NCI-H82 treated with DMSO at 0.1 percent for 48 hours (cell line): ENCODE measurements around the gene ANKS1A.
"Not testable (repeated sequence)": the region's sequence is repeated elsewhere in the genome, so short reads cannot be mapped to it uniquely, and the experiment has no call there.

Source experiments
- DNase-seq: peaks from one replicate; lab custom pipeline; 2025; ENCODE audit not compliant: unreplicated experiment; lab: John Stamatoyannopoulos, UW

ANKS1A gene, protein sequence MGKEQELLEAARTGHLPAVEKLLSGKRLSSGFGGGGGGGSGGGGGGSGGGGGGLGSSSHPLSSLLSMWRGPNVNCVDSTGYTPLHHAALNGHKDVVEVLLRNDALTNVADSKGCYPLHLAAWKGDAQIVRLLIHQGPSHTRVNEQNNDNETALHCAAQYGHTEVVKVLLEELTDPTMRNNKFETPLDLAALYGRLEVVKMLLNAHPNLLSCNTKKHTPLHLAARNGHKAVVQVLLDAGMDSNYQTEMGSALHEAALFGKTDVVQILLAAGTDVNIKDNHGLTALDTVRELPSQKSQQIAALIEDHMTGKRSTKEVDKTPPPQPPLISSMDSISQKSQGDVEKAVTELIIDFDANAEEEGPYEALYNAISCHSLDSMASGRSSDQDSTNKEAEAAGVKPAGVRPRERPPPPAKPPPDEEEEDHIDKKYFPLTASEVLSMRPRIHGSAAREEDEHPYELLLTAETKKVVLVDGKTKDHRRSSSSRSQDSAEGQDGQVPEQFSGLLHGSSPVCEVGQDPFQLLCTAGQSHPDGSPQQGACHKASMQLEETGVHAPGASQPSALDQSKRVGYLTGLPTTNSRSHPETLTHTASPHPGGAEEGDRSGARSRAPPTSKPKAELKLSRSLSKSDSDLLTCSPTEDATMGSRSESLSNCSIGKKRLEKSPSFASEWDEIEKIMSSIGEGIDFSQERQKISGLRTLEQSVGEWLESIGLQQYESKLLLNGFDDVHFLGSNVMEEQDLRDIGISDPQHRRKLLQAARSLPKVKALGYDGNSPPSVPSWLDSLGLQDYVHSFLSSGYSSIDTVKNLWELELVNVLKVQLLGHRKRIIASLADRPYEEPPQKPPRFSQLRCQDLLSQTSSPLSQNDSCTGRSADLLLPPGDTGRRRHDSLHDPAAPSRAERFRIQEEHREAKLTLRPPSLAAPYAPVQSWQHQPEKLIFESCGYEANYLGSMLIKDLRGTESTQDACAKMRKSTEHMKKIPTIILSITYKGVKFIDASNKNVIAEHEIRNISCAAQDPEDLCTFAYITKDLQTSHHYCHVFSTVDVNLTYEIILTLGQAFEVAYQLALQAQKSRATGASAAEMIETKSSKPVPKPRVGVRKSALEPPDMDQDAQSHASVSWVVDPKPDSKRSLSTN

DNA sequence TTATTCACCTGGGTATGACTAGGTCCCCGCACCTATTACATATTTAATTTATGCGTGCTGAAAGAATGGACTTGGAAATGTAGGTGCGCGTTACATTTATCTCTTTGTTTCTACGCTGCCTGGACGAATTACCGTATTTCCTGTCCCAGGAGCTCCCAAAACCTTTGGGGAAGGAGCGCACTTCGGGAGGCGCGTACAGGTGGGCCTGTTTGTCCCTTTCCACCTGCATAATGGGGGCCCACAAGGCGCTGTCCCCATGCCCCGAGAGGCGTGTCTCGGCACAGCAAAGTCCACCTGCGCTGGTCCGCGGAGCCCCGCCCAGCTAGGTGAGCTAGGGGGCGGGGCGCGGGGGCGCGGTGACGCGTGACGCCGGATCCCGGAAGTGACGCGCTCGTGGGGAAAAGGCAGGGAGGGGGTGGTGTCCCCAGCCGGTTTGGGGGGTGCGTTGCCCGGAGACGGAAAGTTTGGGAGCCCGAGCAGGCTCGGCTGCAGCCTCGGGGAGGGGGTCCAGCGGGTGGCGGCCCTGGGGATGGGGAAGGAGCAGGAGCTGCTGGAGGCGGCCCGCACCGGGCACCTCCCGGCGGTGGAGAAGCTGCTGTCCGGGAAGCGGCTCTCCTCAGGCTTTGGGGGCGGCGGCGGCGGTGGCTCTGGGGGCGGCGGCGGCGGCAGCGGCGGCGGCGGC lies at the start of gene ANKS1A:
Gene ANKS1A, plus strand, starts transcription at position 382 of the 682 bp plus-strand sequence. Its CDS starts 148 bp downstream, at position 530.
- DNase-seq: peak; percentile 30

DNA sequence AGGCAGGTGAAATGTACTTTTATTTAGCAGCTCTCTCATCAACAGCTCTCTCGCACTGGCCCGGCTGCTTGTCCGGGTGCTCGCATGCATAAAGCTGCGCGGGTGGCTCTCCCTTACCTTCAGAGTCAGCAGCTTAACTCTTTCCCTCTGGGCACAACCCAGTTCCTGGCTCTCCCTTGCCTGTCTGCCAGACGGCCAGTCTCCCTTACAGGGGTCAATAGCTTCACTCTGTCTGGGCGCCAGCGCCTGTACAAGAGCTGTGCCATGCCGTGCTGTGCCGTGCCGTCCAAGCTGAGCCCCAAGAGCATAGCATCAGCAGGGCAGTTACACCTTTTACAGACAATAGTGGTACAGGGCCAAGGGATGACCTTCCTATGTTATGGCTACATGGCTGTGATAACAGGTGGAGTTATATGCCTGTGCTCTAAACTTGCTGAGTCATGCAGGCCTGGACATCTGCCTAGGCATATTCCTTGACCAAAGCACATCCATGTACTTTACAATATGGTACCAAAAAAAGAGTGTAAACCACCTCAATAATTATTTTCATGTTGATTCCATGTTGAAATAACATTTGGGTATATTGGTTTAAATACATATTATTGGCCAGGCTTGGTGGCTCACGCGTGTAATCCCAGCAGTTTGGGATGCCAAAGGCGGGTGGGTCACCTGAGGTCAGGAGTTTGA lies 49.2 kb upstream of the ANKS1A start:
- DNase-seq: no peak

DNA sequence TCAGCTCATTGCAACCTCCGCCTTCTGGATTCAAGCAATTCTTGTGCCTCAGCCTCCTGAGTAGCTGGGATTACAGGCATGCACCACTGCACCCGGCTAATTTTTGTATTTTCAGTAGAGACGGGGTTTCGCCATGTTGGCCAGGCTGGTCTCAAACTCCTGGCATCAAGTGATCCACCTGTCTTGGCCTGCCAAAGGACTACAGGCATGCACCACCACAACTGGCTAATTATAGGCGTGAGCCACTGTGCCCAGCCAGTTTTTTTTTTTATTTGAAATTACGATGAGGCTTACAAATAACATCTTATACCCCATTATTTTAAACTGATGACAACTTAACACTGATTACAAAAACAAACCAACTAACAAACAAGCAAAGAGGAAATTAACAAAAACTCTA lies 40.0 kb upstream of the ANKS1A start:
- DNase-seq: not testable (repeated sequence)

DNA sequence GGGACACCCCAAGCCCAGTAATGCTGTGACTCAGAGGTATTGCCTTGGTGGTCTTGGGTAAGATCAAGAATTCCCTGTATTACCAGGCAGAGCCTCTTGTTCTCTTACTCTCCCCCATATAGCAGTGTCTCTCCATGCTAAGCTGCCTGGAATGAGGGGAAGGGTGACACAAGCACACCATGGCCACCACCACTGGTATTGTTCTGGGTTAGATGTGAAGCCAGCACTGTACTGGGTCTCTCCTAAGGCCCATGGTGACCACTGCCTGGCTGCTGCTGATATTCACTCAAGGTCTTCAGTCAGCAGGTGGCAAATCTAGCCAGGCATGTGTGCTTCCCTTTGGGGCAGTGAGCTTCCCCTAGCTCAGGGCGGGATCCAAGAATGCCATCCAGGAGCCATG lies 37.7 kb upstream of the ANKS1A start:
- DNase-seq: no peak

DNA sequence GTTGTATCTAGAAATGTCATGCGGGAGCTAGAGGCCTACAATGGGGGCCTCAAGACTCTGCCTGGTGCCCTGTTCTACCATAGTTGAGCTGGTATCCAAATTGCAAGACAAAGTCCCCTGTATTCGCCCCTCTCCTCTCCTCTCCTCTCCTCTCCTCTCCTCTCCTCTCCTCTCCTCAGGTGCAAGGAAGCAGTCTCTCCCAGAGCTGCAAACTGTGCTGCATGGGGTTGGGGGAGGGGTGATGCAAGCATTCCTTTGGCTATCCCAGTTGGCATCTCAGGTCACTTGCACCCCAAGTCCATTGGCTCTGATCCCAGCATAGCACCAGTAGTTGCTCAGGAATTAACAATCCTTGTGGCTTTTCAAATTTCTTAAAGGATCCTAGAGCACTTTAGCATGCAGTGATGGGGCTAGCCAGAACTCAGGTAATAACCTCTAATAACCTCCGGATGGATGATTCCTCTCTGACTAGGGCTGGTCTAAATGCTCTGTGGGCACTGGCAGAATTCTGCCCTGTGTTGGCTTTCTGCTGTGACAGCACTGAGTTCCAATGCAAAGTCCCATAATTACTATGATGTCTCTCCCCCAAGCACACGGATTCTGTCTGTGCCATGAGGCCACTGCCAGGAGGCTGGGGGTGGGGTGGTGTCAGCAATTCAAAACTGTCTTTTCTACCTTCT lies 36.5 kb upstream of the ANKS1A start:
- no peak for DNase-seq

DNA sequence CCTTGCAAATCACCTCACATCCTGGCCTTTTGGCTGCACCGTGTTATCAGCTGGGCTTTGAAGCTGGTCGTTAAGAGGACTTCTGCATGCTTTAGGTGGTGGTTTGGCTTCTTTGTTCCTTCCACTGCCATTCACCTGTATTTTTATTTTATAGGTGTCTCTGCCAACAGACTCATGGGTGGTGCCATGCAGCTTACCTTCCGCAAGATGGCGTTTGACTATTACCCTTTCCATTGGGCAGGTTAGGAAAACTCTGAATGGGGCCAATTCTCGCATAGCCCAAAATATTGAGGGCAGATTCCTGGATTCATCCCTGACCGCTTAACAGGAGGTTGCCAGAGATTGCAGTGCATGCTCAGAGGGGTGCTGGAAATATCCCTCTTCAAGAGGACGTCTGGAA lies 33.6 kb upstream of the ANKS1A start:
- no peak for DNase-seq

DNA sequence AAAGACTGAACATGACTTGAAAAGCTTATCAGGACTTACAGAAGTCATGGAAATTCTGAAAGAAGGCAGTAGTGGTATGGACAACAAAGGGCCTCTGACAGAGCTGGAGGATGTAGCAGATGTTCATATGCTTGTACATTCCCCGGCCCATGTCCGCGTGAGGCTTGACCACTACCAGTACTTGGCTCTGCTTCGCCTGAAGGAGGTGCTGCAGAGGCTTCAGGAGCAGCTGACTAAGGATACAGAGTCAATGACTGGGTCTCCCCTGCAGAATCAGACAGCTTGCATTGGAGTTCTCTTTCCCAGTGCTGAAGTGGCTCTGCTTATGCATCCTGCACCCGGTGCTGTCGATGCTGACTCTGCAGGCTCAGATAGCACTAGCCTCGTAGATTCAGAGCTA lies 30.4 kb upstream of the ANKS1A start:
- DNase-seq: no peak

DNA sequence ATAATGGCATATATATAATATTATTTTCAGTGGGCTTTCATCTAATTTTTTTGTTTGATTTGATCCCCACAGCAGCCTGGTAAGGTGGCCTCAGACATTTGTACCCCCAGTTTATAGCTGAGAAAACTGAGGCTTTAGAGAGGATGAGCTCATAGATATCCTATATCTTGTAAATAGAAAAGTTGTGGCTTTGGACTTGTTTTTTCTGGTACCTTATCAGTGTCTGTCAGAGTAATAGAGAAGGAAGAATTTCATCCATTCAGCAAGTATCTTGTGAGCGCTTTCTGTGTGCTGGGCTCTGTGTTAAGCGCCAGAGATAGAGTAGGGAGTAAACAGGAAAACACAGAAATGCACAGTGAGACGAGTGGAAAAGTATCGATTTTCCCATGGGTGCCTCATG lies 29.1 kb upstream of the ANKS1A start:
- DNase-seq: no peak

DNA sequence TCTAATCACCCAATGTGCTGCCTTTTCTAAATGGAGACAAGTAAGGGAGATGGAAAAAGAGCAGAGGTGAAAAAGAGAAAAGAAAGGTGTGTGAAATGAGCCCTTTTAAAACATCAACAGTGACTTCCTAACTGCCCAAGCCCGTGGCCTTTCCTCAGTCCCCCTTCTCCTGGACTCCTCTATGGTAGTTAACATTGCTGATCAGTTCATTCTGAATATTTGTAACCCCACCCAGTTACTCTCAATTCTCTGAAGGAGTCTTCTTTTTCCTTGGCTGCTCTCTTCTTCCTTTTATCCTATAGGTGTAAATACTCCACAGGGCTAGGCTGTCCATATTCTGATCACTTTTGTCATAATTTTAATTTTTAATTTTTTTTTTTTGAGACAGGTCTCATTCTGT lies 28.3 kb upstream of the ANKS1A start:
- DNase-seq: no peak

DNA sequence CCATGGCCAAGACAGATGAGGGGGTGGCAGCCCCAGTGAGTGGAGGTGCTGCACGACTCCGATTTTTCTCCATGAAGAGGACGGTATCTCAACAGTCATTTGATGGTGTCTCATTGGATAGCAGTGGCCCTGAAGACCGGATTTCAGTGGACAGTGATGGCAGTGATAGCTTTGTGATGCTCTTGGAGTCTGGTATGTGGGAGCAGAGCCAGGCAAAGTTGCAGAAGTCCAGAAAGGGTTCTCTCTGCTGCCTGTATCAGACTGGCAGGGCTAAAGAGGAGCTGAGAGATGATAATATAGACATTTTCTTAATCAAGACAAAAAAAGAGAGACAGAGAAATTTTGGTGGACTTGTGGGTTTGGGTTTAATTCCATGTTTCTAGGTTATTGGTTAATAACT lies 25.0 kb upstream of the ANKS1A start:
- DNase-seq: no peak

DNA sequence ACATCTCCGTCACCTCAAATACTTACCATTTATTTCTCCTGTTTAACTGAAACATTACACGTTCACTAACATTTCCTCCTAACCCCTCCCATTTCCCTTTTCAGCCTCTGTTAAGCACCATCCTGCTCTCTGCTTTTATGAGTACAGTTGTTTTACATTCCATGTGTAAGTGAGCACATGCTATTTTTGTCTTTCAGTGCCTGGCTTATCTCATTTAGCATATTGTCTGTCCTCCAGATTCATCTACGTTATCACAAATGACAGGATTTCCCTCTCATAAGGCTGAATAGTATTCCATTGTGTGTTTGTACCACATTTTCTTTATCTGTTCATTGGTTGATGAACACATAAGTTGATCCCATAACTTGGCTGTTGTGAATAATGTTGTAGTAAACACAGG lies 23.9 kb upstream of the ANKS1A start:
- DNase-seq: no peak

DNA sequence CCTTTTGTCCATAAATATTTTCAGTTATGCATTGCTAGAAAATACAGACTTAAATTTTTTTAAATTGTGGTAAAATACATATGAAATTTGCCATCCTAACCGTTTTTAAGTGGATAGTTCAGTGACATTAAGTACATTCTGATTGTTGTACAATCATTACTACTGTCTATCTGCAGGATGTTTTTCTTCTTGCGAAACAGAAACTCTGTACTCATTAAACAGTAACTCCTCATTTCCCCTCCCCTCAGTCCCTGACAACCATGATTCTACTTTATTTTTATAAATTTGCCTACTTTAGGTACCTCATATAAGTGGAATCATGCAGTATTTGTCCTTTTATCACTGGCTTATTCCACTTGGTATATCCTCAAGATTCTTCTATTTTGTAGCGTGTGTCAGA lies 22.5 kb upstream of the ANKS1A start:
- DNase-seq: no peak

DNA sequence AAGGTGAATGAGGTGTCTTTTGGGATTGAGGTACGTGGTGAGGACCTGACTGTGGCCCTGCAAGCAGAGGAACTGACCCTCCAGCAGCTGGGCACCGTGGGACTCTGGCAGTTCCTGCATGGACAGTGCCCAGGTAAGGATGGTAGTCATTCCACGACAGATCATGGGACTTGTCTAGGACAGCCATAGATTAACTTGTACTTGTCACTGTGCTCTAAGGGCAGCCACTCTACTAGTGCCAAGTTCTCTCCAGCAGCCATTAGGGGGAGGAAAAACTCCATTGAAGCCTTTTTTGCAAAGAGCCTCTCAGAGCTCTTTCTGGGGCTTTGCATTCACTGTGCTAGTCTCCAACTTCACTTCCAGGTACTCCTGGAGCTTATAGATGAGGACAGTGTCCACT lies 21.6 kb upstream of the ANKS1A start:
- no peak for DNase-seq

DNA sequence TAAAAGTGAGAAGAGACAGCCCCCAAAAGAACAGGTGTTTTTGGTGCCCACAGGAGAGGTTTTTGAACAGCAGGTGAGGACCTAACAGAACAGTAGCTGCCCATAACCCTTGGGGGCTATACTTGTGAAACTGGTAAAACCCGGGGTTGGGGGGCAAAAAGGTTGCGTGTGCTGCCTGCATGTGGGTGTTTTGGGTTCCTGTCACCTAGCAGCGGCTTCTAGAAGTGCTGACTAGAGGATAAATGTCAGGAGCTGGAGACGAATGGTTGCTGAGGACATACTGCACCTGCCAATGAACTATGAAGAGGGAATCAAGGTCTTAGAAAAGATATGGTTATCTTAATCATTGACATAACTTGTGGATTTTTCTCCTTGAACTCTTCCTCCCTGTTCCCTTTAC lies 17.2 kb upstream of the ANKS1A start:
- DNase-seq: no peak

DNA sequence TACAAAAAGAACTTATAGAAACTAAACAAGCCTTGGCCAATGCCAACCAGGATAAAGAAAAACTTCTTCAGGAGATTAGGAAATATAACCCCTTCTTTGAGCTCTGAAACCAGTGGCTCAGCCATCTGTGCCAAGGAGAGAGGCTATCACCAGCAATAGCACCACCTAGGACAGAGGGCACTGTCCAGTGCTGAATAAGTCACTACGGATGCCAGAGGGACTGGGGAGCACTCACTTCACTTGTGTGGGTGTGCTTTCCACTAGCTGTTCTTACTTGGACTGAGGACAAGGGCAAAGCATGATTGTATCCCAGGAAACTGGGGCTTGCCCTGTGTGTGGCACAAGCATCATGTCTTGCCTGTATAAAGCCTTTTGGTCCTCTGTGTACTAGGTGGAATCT lies 16.7 kb upstream of the ANKS1A start:
- DNase-seq: no peak

DNA sequence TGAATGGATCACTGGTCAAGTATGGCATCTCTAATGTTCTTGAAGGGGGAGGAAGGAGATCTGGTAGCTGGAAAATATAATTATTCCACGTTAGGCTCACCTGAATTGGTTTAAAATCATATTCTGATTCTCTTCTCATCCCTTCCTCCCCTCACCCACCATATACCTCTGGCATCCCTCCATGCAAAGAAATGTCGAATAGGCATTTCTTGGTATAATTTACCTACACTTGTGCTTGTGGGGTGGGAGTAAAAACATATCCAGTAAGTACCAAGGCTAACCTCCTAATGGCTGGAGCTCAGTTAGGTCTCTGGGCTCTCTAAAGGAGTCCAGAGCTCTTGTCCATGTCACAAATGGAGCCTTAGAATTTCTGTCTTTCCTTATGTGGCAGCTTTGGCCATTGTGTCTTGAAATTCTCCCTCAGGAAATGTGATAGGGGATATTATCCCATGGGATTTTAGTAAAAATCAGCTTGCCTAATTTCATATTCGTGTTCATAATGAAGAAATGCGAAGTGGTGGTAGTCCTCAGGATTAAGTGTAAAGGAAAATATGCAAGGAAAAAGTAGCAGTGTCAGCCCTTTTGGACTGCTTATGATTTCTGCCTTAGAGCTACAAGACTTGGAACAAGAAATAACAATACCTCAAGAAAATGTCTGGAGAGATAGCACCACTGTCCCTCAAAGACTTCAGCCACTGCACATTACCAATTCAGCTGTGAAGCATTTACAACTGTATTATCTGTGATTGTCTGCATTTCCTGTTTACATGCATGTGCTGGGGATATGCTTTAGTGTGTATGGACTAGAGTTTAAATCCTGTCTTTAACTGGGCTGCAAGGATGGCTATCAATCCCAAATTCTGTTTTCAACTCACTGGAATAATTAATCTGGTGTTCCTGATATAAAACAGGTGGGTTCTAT lies 13.5 kb upstream of the ANKS1A start:
- no peak for DNase-seq

DNA sequence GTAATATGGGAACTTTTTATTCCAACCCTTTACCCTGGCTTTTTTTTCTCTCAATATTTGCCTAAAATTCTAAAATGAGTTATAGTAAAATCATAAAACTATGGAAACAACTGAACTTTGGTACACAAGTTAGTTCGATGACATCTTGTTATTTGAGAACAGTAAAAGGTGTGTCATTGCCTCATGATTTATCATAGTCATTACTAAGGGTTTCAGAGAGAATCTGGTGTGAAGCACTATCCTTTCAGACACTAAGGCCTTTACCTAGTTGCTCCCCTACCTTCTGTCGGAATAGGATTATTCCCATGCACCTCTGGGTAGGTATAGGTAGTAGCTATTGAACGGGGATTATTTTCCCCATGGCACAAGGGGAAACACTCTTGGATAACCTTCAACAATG lies 12.6 kb upstream of the ANKS1A start:
- no peak for DNase-seq

DNA sequence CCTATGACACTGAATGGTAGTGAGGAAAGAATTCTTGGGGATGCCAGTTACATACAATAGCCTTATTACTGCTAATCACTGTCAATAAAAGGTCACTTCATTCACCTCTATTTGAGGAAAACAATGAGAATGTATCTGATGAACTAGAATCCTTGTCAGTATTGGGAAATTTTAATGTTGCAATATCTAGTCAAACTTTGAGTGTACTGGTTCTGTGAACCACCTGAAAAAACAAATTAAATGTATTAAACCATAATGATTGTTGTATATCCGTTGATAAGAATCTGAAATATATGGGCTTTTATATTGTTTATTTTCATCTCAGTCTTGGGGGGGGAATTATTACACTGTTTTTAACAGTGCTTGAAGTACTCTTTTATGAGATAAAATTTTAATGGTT lies 11.8 kb upstream of the ANKS1A start:
- DNase-seq: no peak
